PC-3 (cell line): ENCODE data around the gene ECHS1. TPM values are rescaled to one million over a fixed set of nuclear protein-coding genes. Genes with fewer than 3 reads are reported as not detected.

Experiments
- ATAC-seq: fragments of 200-7000 bp; cut with Tn5 transposase; 2 replicates; pipeline ENCODE4 v1.9.1; 2020; ENCODE audit warnings: mild to moderate bottlenecking, moderate library complexity
- BruUV-seq: library from RNA; stranded (reverse); fragments of 400-500 nt; replicated peaks from 2 replicates; lab custom pipeline; 2021; lab: Mats Ljungman, UMichigan
- CTCF ChIA-PET: fragments of 300-600 bp; sonication (Branson Sonifier 250); formaldehyde crosslinking; loops from one replicate; lab custom pipeline; 2022; ENCODE audit warnings: antibody characterized with exemption; lab: Charles Lee
- POLR2A ChIA-PET: fragments of 300-600 bp; sonication (Branson Sonifier 250); formaldehyde crosslinking; loops from one replicate; lab custom pipeline; 2022; ENCODE audit warnings: antibody characterized with exemption; ENCODE audit not compliant: unreplicated experiment; lab: Charles Lee
- DNase-seq: peaks from one replicate; pipeline ENCODE4 v3.0.0-alpha.2; 2015
- H2AFZ ChIP-seq: fragments of 300-600 bp; sonication (generic); 2 replicates; pipeline ENCODE4 v1.6.0; 2016; ENCODE audit warnings: antibody characterized with exemption, low read length
- H3F3A ChIP-seq: fragments of 300-600 bp; sonication (generic); one replicate; pipeline ENCODE4 v1.6.0; 2017; ENCODE audit warnings: antibody characterized with exemption, low read length, control low read depth, mild to moderate bottlenecking; ENCODE audit not compliant: unreplicated experiment
- H3K27ac ChIP-seq: fragments of 300-600 bp; sonication (generic); 2 replicates; pipeline ENCODE4 v1.5.1; 2016; ENCODE audit warnings: mild to moderate bottlenecking, low read length
- H3K27me3 ChIP-seq: fragments of 300-600 bp; sonication (generic); 2 replicates; pipeline ENCODE4 v1.6.1; 2016; ENCODE audit warnings: low read length, mixed read lengths
- H3K36me3 ChIP-seq: fragments of 300-600 bp; sonication (generic); 2 replicates; pipeline ENCODE4 v1.6.1; 2016; ENCODE audit warnings: low read depth, mixed run types, low read length, mixed read lengths
- H3K4me1 ChIP-seq: fragments of 300-600 bp; sonication (generic); 2 replicates; pipeline ENCODE4 v1.5.1; 2016; ENCODE audit warnings: low read length; ENCODE audit not compliant: insufficient read depth
- H3K4me2 ChIP-seq: fragments of 300-600 bp; sonication (generic); 2 replicates; pipeline ENCODE4 v1.6.0; 2016; ENCODE audit warnings: low read length
- H3K4me3 ChIP-seq: fragments of 300-600 bp; sonication (generic); 2 replicates; pipeline ENCODE4 v1.5.1; 2016; ENCODE audit warnings: mild to moderate bottlenecking, low read length, mixed read lengths
- H3K79me2 ChIP-seq: fragments of 300-600 bp; sonication (generic); 2 replicates; pipeline ENCODE4 v1.6.1; 2017; ENCODE audit warnings: low read length, mixed read lengths
- H3K9ac ChIP-seq: fragments of 300-600 bp; sonication (generic); 2 replicates; pipeline ENCODE4 v1.6.0; 2016; ENCODE audit warnings: mild to moderate bottlenecking, low read length
- H3K9me2 ChIP-seq: fragments of 300-600 bp; sonication (generic); replicated peaks from 2 replicates; pipeline ENCODE4 v1.6.1; 2016; ENCODE audit warnings: mixed run types, low read length, mixed read lengths
- H3K9me3 ChIP-seq: fragments of 300-600 bp; sonication (generic); 2 replicates; pipeline ENCODE4 v1.6.1; 2016; ENCODE audit warnings: low read length, mixed read lengths
- H4K20me1 ChIP-seq: fragments of 300-600 bp; sonication (generic); 2 replicates; pipeline ENCODE4 v1.6.1; 2016; ENCODE audit warnings: low read length, mixed read lengths
- EZH2 ChIP-seq: fragments of 300-600 bp; sonication (generic); IDR thresholded peaks from one replicate; pipeline ENCODE4 v1.6.1; 2017; ENCODE audit warnings: antibody characterized with exemption, mild to moderate bottlenecking, low read length; ENCODE audit not compliant: unreplicated experiment
- EZH2phosphoT487 ChIP-seq: fragments of 300-600 bp; sonication (generic); IDR thresholded peaks from 2 replicates; pipeline ENCODE4 v1.6.1; 2018; ENCODE audit warnings: mild to moderate bottlenecking, antibody characterized with exemption, low read length, borderline replicate concordance
- intact Hi-C: fragments of 100-400 bp; cut with micrococcal nuclease; formaldehyde crosslinking; loops from 2 replicates; pipeline ENCODE4 v1.9.0; 2023
- total RNA-seq: library from RNA; depleted of rRNA; stranded (reverse); fragments of >200 nt; gene quantifications from 2 replicates; pipeline ENCODE4 v1.2.3, GENCODE V29; 2014
- TF ChIP-seq, protein P1 (sequence below): fragments of 300-600 bp; sonication (generic); conservative IDR thresholded peaks from 2 replicates; pipeline ENCODE4 v1.5.1; 2017; ENCODE audit warnings: antibody characterized with exemption, low read depth, mild to moderate bottlenecking, low read length

Gene ECHS1
- total RNA-seq, 1 experiment from 2014 or later: 120 TPM

DNA sequence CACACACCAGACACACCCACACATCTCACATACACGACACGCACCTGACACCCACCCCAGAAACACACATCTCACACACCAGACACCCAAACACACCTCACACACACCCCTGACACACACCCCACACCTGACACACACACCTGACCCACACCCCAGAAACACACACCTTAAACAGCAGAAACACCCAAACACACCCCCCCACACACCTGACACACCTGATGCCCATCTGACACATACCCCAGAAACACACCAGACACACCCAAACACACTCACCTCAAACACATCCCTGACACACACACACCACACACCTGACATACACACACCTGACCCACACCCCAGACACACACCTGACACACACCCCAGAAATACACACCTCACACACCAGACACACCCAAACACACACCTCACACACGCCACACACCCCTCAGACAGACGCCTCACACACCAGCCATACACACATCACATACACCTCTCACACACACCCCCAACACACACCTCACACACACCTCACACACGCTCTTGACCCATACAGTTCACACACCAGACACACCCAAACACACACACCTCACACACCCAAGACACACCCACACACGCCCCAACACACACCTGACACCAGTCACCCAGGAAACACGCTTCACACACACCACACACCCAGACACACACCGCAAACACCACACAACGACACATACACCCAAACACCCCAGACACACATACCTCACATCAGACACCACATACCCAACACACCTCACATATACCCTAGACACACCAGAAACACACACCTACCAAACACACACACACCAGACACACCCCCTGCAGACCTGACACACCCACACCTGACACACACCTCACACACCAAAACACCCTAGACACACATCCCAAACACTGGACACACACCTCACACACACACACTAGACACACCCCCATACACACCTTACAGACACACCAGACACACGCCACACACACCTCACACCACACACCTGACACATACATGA lies 34.8 kb downstream of the ECHS1 start:
- DNase-seq: no peak
- peaks cover 31% of the 10 kb centered on the region for H3K27me3 ChIP-seq
- no peak overlapping the region for H3K27ac ChIP-seq
- no peaks in the 10 kb centered on the region for H3K9me3 ChIP-seq
- ATAC-seq: no peak
- H3F3A ChIP-seq: no peaks in the 10 kb centered on the region
- H4K20me1 ChIP-seq: no peaks in the 10 kb centered on the region
- no TSS peak for BruUV-seq
- peaks cover 2% of the 10 kb centered on the region; the same call in 1 of the 2 replicates for H3K4me1 ChIP-seq
- H3K9me2 ChIP-seq: no peaks in the 10 kb centered on the region
- ChIA-PET POLR2A (no interaction called here), CTCF (no interaction called here)
- H2AFZ ChIP-seq: no peak overlapping the region
- H3K79me2 ChIP-seq: no peaks in the 10 kb centered on the region
- intact Hi-C loops: no loop called here
- no peak for TF ChIP-seq EZH2phosphoT487
- no peak for TF ChIP-seq EZH2
- TF ChIP-seq, protein P1, sequence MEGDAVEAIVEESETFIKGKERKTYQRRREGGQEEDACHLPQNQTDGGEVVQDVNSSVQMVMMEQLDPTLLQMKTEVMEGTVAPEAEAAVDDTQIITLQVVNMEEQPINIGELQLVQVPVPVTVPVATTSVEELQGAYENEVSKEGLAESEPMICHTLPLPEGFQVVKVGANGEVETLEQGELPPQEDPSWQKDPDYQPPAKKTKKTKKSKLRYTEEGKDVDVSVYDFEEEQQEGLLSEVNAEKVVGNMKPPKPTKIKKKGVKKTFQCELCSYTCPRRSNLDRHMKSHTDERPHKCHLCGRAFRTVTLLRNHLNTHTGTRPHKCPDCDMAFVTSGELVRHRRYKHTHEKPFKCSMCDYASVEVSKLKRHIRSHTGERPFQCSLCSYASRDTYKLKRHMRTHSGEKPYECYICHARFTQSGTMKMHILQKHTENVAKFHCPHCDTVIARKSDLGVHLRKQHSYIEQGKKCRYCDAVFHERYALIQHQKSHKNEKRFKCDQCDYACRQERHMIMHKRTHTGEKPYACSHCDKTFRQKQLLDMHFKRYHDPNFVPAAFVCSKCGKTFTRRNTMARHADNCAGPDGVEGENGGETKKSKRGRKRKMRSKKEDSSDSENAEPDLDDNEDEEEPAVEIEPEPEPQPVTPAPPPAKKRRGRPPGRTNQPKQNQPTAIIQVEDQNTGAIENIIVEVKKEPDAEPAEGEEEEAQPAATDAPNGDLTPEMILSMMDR: no peak
- no peak overlapping the region for H3K4me3 ChIP-seq
- H3K36me3 ChIP-seq: no peaks in the 10 kb centered on the region
- no peak overlapping the region for H3K9ac ChIP-seq
- H3K4me2 ChIP-seq: no peak overlapping the region

DNA sequence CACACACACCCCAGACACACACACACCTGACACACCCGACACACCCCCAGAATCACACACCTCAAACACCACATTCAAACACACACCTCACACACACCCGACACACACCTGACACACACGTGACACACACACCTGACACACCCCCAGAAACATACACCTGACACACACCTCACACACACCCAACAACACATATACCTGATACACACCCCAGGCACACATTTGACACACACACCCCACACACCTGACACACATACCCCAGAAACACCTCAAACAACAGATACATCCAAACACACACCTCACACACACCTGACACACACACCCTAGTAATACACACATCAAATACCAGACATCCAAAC lies 35.8 kb downstream of the ECHS1 start:
- no TSS peak for BruUV-seq
- Histone ChIP-seq H3K4me1 (no peaks in the 10 kb centered on the region), H3K9me3 (no peaks in the 10 kb centered on the region), H3K9ac (no peak overlapping the region), H3K27ac (no peak overlapping the region), H3K9me2 (no peaks in the 10 kb centered on the region), H3F3A (no peaks in the 10 kb centered on the region), H3K27me3 (peaks cover 31% of the 10 kb centered on the region), H3K79me2 (no peaks in the 10 kb centered on the region), H3K4me2 (no peak overlapping the region), H3K36me3 (no peaks in the 10 kb centered on the region), H2AFZ (no peak overlapping the region), H3K4me3 (no peak overlapping the region), H4K20me1 (no peaks in the 10 kb centered on the region)
- intact Hi-C loops: no loop called here
- TF ChIP-seq, protein P1: no peak
- TF ChIP-seq EZH2phosphoT487 (no peak), EZH2 (no peak)
- ChIA-PET CTCF (no interaction called here), POLR2A (no interaction called here)
- DNase-seq (no peak), ATAC-seq (no peak)
